C4-2B (cell line): Measurements from ENCODE around the gene KLHL9.

ENCODE experiments used
- ZFX ChIP-seq: fragments of 450-650 bp; IDR thresholded peaks from 2 replicates; pipeline ENCODE4 v1.6.1; 2017
- TF ChIP-seq, protein P1 (sequence below): fragments of 450-650 bp; conservative IDR thresholded peaks from 2 replicates; pipeline ENCODE4 v1.5.1; 2017; ENCODE audit warnings: mild to moderate bottlenecking

DNA sequence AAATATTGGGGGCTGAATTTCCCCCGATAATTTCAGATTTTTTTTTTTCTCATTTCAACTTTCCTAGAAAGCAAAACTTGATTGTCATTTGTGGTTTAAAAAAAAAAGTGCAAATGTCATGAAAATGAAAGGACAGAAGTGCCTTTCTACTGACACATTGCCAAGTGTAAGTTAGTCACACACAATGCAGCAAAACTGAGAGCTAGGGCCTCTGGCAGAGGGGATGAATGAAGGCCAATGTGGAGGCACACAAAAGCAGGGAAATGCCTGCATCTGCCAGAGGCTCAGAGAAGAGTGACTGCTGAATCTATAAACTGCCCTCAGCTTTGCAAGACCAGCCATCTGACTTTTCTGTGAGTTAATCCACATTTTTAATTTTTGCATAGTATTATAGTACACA lies 23.3 kb downstream of the KLHL9 start:
- TF ChIP-seq, protein P1, sequence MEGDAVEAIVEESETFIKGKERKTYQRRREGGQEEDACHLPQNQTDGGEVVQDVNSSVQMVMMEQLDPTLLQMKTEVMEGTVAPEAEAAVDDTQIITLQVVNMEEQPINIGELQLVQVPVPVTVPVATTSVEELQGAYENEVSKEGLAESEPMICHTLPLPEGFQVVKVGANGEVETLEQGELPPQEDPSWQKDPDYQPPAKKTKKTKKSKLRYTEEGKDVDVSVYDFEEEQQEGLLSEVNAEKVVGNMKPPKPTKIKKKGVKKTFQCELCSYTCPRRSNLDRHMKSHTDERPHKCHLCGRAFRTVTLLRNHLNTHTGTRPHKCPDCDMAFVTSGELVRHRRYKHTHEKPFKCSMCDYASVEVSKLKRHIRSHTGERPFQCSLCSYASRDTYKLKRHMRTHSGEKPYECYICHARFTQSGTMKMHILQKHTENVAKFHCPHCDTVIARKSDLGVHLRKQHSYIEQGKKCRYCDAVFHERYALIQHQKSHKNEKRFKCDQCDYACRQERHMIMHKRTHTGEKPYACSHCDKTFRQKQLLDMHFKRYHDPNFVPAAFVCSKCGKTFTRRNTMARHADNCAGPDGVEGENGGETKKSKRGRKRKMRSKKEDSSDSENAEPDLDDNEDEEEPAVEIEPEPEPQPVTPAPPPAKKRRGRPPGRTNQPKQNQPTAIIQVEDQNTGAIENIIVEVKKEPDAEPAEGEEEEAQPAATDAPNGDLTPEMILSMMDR, result no peak
- TF ChIP-seq ZFX, result no peak
